Stimulated activated CD4-positive, alpha-beta T cell treated with anti-CD3 and anti-CD28 coated beads, Interleukin-2, amount 100 ng/mL, for 4 hours (primary cell): ENCODE measurements around the gene TMEM179B.

Source experiments
- DNase-seq: peaks from one replicate; pipeline ENCODE4 v3.0.0-alpha.2; 2020; ENCODE audit warnings: low read depth

TMEM179B gene

DNA sequence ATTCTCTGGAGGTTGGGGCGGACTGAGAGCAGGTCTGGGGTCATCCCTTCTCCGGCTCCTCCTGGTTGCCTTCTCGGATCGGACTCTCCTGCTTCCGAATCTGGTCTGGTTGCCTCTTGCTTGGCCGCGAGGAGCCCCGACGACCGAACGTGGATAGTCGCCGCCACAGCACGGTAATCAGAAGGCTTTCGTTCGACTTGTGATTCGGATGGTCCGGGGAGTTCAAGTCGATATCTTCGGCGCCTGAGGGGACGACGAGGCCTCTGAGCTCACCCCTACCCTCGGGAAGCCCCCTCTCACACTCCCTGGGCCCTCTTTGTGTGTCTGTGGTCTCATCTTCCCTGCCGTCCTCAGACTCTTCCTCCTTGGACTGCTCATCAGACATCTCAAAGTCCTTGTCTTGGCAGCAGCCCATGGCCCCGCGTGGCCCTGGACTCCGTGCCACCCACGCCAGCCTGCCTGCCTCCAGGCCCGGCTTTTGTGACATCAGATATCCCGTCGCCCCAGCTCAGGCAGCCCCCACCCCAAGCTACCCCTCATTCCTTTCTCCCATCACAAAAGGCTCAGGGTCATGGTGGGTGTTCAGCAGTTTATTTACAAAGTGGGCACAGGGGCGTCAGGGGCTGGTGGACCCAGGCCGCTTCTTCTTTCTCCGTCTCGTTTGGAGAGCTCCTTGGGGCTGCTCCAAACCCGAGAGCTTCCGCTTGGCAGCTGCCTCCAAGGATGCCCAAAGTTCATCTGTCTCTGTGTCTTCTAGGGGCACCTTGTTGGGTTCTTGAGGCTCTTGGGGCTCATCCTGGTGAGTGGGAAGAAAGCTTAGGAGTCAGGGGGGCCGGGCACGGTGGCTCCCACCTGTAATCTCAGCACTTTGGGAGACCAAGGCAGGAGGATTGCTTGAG, 45.4 kb downstream of the TMEM179B start, which contains the start of gene TEX54:
Gene TEX54, minus strand, starts transcription at position 506 of the 899 bp plus-strand sequence.
- DNase-seq = no peak

DNA sequence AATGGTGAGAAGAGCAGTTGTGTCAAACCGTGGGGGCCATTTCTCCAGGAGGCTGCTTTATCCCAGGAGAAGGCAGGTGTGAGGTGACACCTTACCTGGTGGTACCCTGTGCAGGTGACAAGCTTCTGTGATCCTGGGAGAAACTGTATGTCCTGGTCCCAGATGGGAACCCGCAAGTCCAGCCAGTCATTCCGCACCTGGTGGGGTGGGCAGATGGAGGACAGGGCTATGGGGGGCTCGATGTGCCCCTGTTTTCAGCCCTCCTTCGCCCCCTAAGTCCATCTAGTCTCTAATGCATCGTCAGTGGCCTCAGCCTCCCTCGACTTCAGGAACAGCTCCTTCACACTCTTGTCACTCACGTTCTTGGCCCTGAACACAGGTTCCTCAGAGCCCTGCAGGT, 48.1 kb downstream of the TMEM179B start:
- no peak for DNase-seq

- DNase-seq = peak; percentile 90
Measured at GRCh38 chr11:62839050-62839945, 52.1 kb downstream of the TMEM179B start, which contains the start of gene WDR74. Gene WDR74, minus strand, starts transcription at chr11:62839590. Its CDS starts 20 bp downstream, at chr11:62839570.
